MM.1S (cell line): Measurements from ENCODE around the gene AK8.

ENCODE experiments used
- DNase-seq: peaks from one replicate; pipeline ENCODE4 v3.0.0-alpha.2; 2015
- H2AFZ ChIP-seq: fragments of 300-600 bp; sonication (generic); 2 replicates; pipeline ENCODE4 v1.6.0; 2016; ENCODE audit warnings: antibody characterized with exemption, low read length
- H3F3A ChIP-seq: fragments of 300-600 bp; sonication (generic); 2 replicates; pipeline ENCODE4 v1.6.1; 2016; ENCODE audit warnings: mild to moderate bottlenecking, antibody characterized with exemption, low read length, moderate library complexity, mixed read lengths; ENCODE audit not compliant: insufficient read depth
- H3K27ac ChIP-seq: fragments of 300-600 bp; sonication (generic); 2 replicates; pipeline ENCODE4 v1.5.1; 2016; ENCODE audit warnings: mild to moderate bottlenecking, low read length
- H3K27me3 ChIP-seq: fragments of 300-600 bp; sonication (generic); replicated peaks from 2 replicates; pipeline ENCODE4 v1.6.0; 2016; ENCODE audit warnings: low read length; ENCODE audit not compliant: insufficient read depth
- H3K36me3 ChIP-seq: fragments of 300-600 bp; sonication (generic); replicated peaks from 2 replicates; pipeline ENCODE4 v1.6.1; 2016; ENCODE audit warnings: mild to moderate bottlenecking, low read length, mixed read lengths; ENCODE audit not compliant: insufficient read depth
- H3K4me1 ChIP-seq: fragments of 300-600 bp; sonication (generic); 2 replicates; pipeline ENCODE4 v1.6.1; 2016; ENCODE audit warnings: low read length, mixed read lengths
- H3K4me2 ChIP-seq: fragments of 300-600 bp; sonication (generic); 2 replicates; pipeline ENCODE4 v1.6.0; 2016; ENCODE audit warnings: low read depth, low read length
- H3K4me3 ChIP-seq: fragments of 300-600 bp; sonication (generic); 2 replicates; pipeline ENCODE4 v1.5.1; 2016; ENCODE audit warnings: low read length, mixed read lengths
- H3K79me2 ChIP-seq: fragments of 300-600 bp; sonication (generic); 2 replicates; pipeline ENCODE4 v1.6.1; 2016; ENCODE audit warnings: mixed run types, low read length, mixed read lengths
- H3K9ac ChIP-seq: fragments of 300-600 bp; sonication (generic); 2 replicates; pipeline ENCODE4 v1.6.1; 2016; ENCODE audit warnings: low read length, mixed read lengths
- H3K9me2 ChIP-seq: fragments of 300-600 bp; sonication (generic); replicated peaks from 2 replicates; pipeline ENCODE4 v1.6.1; 2016; ENCODE audit warnings: mild to moderate bottlenecking, low read length, mixed read lengths; ENCODE audit not compliant: insufficient read depth
- H3K9me3 ChIP-seq: fragments of 300-600 bp; sonication (generic); replicated peaks from 2 replicates; pipeline ENCODE4 v1.6.1; 2016; ENCODE audit warnings: mild to moderate bottlenecking, low read length, mixed read lengths; ENCODE audit not compliant: insufficient read depth
- H4K20me1 ChIP-seq: fragments of 300-600 bp; sonication (generic); 2 replicates; pipeline ENCODE4 v1.6.1; 2016; ENCODE audit warnings: mild to moderate bottlenecking, low read length, moderate library complexity, mixed read lengths; ENCODE audit not compliant: insufficient read depth
- CTCF ChIP-seq: fragments of 300-600 bp; sonication (generic); IDR thresholded peaks from 2 replicates; pipeline ENCODE4 v1.5.1; 2016; ENCODE audit warnings: antibody characterized with exemption, low read length, mixed read lengths
- EZH2 ChIP-seq: fragments of 300-600 bp; sonication (generic); optimal IDR thresholded peaks from 2 replicates; pipeline ENCODE3; 2017; ENCODE audit warnings: low read depth, mild to moderate bottlenecking, antibody characterized with exemption, low read length, mixed read lengths
- EZH2phosphoT487 ChIP-seq: fragments of 300-600 bp; sonication (generic); IDR thresholded peaks from 2 replicates; pipeline ENCODE4 v1.6.1; 2018; ENCODE audit warnings: antibody characterized with exemption, low read length

AK8 gene

GRCh38 chr9:132776891-132777290, 101.2 kb downstream of the AK8 start:
- H3K4me2 ChIP-seq, result no peak overlapping the region

DNA sequence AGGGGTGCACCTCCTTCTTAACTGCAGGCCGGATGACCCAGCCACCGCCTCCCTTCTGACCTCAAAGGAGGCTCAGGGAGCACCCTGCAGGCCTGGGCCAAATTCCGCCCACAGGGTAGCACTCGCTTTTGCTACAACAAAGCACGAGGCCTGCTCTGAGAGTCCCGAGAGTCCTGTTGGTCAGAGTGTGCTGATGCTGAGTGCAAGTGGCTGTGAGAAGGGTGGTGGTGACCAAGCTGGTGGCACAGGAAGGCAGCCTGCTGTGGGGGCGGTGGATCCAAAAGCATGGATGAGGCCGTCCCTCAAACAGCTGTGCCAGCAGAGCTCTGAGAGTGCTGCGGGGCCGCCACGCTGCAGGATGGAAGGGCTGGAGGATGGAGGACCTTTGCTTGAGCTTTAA, 101.8 kb downstream of the AK8 start:
- Histone ChIP-seq H3K9me2 (no peaks in the 10 kb centered on the region), H2AFZ (no peak overlapping the region), H3K79me2 (no peaks in the 10 kb centered on the region), H3K4me2 (no peak overlapping the region), H3K9me3 (no peaks in the 10 kb centered on the region), H3K27me3 (peaks cover 79% of the 10 kb centered on the region), H3F3A (no peaks in the 10 kb centered on the region), H3K4me1 (no peaks in the 10 kb centered on the region), H3K9ac (no peak overlapping the region), H4K20me1 (no peaks in the 10 kb centered on the region), H3K27ac (no peak overlapping the region), H3K4me3 (no peak overlapping the region), H3K36me3 (no peaks in the 10 kb centered on the region)
- TF ChIP-seq CTCF (no peak), EZH2 (no peak), EZH2phosphoT487 (no peak)
- no peak for DNase-seq

More at GRCh38 chr9:132776891-132777290, 101.2 kb downstream of the AK8 start:
- H3K4me3 ChIP-seq, result no peak overlapping the region
- no peak for DNase-seq
- H4K20me1 ChIP-seq, result no peaks in the 10 kb centered on the region
- H3F3A ChIP-seq, result no peaks in the 10 kb centered on the region
- H3K9me3 ChIP-seq, result no peaks in the 10 kb centered on the region
- no peaks in the 10 kb centered on the region for H3K79me2 ChIP-seq
- peaks cover 85% of the 10 kb centered on the region for H3K27me3 ChIP-seq
- no peak overlapping the region for H2AFZ ChIP-seq
- H3K36me3 ChIP-seq, result no peaks in the 10 kb centered on the region
- H3K4me1 ChIP-seq, result no peaks in the 10 kb centered on the region
- H3K9ac ChIP-seq, result no peak overlapping the region
- no peaks in the 10 kb centered on the region for H3K9me2 ChIP-seq
- TF ChIP-seq EZH2phosphoT487, result no peak
- TF ChIP-seq CTCF, result no peak
- TF ChIP-seq EZH2, result no peak
- H3K27ac ChIP-seq, result no peak overlapping the region

GRCh38 chr9:132775720-132776119, 102.4 kb downstream of the AK8 start:
- no peaks in the 10 kb centered on the region for H3K9me3 ChIP-seq
- H4K20me1 ChIP-seq, result no peaks in the 10 kb centered on the region
- DNase-seq, result no peak
- no peaks in the 10 kb centered on the region for H3K36me3 ChIP-seq
- no peak overlapping the region for H3K9ac ChIP-seq
- H2AFZ ChIP-seq, result no peak overlapping the region
- H3K9me2 ChIP-seq, result no peaks in the 10 kb centered on the region
- H3K27ac ChIP-seq, result no peak overlapping the region
- TF ChIP-seq CTCF, result no peak
- TF ChIP-seq EZH2, result no peak
- no peak for TF ChIP-seq EZH2phosphoT487
- no peaks in the 10 kb centered on the region for H3F3A ChIP-seq
- no peak overlapping the region for H3K4me2 ChIP-seq
- H3K4me3 ChIP-seq, result no peak overlapping the region
- H3K4me1 ChIP-seq, result no peaks in the 10 kb centered on the region
- no peaks in the 10 kb centered on the region for H3K79me2 ChIP-seq
- H3K27me3 ChIP-seq, result peaks cover 80% of the 10 kb centered on the region
